NOMO-1 treated with dmso at 0.1 percent for 144 hours (cell line): ENCODE measurements around the gene FKBP4.
"Not testable (repeated sequence)": the region's sequence is repeated elsewhere in the genome, so short reads cannot be mapped to it uniquely, and the experiment has no call there.

Source experiments
- DNase-seq: peaks from one replicate; lab custom pipeline; 2025; ENCODE audit not compliant: unreplicated experiment; lab: John Stamatoyannopoulos, UW

The FKBP4 gene

GRCh38 chr12:2794736-2795289 is at the start of gene FKBP4:
TSS of gene FKBP4 (plus strand) at chr12:2794970. CDS start at chr12:2795140, 170 bp downstream.
- DNase-seq: peak; percentile 78

- no peak for DNase-seq
These were observed 49.1 kb upstream of the FKBP4 start for GRCh38 chr12:2745655-2746054.

GRCh38 chr12:2749580-2749979 is 45.2 kb upstream of the FKBP4 start:
- no peak for DNase-seq

- DNase-seq: no peak
These were observed 44.6 kb upstream of the FKBP4 start for GRCh38 chr12:2750185-2750584.

DNA sequence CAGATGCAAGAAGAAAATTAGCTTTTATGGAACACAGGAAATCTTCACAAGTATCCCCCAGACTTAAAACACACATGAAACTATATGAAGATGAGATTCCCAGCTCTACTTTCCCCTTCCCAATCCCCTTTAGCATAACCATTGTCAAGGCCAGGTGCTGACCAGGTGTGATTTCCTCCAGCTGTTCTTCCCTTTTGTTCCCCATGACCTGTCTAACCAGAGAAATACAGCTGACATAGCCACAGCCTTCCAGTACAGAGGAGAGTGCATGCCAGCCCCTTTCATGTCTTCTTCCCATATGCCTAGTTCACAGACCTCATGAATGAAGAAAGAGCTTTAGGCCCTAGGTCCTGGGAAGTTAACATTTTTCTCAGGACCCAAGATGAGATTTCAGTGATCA is 43.5 kb upstream of the FKBP4 start:
- DNase-seq: no peak

DNA sequence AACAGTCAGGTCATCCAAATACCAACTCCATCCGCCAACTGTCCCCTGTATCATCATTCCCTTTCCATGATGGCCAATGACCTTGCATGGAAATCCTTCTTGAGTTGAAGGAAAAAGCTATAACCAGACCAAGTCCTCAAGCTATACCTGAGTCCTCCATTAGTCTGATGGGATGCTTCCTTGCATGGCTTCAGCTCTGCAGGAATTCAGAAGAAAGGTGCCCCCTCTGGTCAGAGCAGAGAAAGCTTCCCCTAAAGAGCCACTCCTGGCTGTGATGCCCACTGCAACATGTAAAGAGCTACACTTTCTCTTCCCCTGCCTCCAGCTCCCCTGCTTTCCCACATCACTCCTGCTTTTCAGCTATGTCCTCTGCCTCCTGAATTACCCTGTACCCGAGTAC is 43.1 kb upstream of the FKBP4 start:
- no peak for DNase-seq

GRCh38 chr12:2752676-2753371 is 41.9 kb upstream of the FKBP4 start:
- DNase-seq: peak; percentile 42

DNA sequence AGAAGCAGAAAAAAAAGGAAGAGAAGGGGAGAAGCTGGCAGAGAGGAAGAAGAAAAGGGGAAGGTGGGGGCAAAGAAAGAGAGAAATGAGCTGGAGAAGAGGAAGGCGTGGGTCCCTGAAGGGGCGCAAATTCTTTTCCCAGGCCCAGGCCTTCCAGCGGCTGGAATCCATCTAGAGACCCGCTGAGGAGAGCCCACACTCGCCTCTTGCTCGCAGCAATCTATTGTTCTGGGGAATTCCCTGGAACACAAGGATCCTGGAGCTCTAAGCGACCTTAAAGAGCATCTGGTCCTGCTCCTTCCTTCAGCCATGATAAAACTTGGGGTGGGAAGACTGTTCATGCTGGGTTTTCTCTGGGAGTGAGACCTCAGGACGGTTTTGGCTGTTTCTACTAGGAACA is 41.2 kb upstream of the FKBP4 start:
- DNase-seq: no peak

DNA sequence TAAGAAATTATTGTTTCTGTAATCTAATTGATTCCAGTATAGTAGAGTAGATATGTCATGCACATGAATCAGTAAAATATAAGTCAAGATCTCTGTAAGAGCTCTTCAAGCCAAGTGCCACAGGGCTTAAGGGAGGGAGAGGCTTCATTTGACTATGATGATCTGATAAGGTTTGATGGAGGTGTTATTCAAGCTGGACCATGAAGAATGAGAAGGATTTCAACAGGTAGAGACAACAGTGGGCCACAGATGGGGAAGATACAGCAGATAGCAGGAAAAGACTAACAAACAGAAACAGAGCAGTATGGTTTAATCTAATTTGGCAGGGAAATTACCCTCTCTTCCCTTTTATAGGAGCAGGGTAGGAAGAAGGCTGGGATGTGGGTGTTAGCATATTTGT is 40.6 kb upstream of the FKBP4 start:
- DNase-seq: no peak

GRCh38 chr12:2756756-2757155 is 38.0 kb upstream of the FKBP4 start:
- no peak for DNase-seq

DNA sequence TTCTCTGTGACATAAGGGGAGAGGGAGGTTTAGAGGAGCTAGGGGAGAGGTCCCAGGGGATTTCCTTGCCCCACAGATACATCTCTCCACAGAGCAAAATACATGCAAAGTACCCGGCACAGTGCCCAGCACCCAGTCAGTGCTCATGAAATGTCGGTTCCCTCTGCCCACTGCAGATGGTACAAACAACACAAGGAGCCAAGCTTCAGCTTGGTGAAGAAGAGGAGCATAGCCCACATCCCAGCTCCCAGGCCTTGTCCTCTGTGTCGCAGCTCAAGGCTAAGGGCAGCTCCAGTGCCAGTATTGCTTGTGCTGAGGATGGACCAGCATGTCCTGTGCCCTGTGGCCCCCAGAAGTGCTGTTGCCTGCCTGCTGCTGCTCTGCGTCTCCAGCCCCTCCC is 35.0 kb upstream of the FKBP4 start:
- no peak for DNase-seq

- no peak for DNase-seq
These were observed 30.4 kb upstream of the FKBP4 start for GRCh38 chr12:2764398-2764797.

GRCh38 chr12:2765052-2765451 is 29.7 kb upstream of the FKBP4 start:
- no peak for DNase-seq

GRCh38 chr12:2765608-2766007 is 29.2 kb upstream of the FKBP4 start:
- DNase-seq: no peak

DNA sequence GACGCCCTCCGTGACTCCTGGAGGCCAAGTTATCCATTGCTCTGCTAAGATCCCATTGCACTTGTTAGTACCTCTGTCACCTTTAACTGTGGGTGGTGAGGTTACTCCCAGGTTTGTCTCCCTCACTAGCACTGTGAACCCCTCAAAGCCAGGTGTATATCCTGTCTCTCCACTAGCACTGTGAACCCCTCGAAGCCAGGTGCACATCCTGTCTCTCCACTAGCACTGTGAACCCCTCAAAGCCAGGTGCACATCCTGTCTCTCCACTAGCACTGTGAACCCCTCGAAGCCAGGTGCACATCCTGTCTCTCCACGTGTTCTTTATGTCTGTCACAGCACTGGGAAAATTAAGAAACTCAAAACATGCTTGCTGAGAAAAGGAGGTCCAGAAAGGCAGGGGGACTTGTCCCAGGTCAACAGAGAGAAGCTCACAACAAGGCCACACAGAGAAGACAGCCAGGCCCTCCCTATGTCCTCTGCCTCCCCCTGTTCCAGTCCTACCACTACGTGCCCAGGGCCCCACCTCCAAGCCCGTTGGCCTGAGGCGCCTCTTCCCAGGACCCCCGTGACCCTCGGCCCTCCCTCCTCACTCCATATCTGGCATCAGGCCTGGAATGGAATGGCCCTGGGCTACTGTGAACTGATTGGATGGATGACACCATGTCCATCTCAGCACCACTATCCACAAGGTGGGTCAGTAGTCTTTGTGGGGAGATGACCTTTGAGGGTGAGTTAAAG is 26.4 kb upstream of the FKBP4 start:
- DNase-seq: no peak

DNA sequence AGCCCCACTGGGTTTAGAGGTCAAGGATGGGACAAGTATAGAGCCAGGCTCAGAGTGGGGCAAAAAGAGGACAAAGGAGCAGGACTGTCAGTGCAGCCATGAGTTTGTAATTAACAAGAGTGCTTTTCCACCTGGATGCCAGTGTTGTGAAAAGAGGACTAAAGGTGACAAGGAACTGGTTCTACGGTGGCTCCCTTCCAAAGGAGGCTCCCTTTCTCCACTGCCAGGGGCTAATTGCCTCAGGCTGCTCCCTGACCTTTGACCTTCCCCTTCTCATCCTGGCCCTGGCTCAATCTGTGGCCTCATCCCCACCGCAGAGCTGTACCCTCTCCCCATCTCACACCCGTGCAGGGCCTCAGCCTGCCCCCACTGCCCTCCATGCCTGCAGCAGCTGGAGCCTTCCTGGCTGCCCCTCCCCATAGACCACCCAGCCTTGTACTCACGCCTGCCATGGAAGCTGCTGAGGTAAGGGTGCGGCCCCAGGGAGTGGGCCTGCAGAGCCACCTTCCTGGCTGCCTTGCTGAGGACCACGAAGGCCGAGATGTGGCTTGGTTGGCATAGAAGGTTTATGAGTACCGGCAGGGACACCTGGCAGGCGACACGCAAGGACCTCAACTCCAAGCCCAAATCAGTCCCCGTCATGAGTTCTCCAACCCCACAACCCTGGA is 24.8 kb upstream of the FKBP4 start:
- no peak for DNase-seq

- DNase-seq: not testable (repeated sequence)
These were observed 24.2 kb upstream of the FKBP4 start for GRCh38 chr12:2770544-2770943.

- DNase-seq: no peak
These were observed 22.4 kb upstream of the FKBP4 start for GRCh38 chr12:2772370-2772769.

DNA sequence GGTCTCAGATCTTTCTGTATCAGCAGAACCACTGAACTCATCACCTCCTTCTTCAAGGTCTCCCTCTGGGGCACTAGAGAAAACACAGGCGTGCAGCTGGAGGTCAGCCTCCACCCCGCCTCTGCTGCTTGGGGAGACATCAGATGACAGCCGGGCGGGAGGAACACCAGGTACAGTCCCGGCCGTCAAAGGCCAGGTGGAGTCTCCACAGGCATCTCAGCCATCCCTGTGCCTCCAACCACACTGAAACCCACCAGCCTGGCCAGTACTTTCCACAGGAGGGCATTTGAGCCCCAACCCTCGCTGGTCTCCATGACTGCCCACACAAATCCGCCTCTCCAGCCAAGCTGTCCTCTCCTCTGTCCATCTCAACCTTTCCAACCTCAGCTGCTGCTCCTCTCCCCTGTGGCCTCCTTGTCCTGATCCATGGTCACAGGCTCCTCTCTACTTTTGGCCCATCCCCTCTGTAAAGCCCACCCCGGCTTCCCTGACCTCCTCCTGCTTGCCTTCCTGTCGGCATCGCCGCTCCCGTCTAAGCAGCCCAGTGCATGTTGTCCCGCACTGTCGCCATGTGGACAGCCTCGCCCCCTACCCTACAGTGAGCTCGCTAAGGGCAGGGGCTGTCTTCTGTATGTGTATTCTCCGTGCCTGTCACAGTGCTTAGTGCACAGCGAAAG is 21.4 kb upstream of the FKBP4 start:
- DNase-seq: no peak

GRCh38 chr12:2775431-2775830 is 19.3 kb upstream of the FKBP4 start:
- DNase-seq: no peak

DNA sequence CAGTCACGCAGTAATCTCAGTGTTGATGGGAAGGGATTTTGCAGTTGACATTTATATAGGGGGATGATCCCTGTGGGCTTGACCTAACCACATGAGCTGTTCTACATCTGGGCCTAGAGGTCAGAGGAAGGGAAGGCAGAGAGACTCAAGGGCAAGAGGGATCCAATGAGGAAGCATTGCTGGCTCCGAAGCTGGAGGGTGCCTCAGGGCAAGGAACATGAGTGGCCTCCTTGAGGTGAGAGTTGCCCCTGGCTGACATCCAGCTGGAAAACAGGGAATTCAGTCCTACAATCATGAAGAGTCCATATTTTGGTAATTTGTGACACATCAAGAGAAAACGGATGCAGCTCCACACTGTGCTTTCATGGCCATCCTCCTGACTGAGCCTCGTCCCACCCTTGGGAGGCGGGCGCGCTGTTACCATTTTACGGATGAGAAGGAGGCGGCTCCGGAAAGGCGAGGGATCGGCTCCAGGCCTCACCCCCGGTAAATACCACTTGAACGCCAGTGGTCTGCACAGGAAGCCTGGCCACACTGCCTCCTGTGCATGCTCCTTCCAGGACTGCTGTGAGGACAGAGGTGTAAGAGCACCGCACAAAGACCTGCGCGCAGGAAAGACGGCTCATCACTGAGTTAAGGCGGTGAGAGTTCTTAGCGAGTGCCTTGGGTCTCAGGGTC is 18.5 kb upstream of the FKBP4 start:
- no peak for DNase-seq
